ENCODE results near the gene FES.

The FES gene

GRCh38 chr15:90936823-90937222 lies 52.5 kb downstream of the FES start:
- Mint-ChIP-seq H3K9me3 (no peaks in the 10 kb centered on the region), H3K4me3 (peak overlapping the region; percentile 82), H3K36me3 (ENCODE audit: low read depth) (peaks cover 40% of the 10 kb centered on the region), H3K27ac (no peak overlapping the region), H3K4me1 (peaks cover 39% of the 10 kb centered on the region), H3K27me3 (ENCODE audit: low read depth, poor library complexity) (peaks cover 12% of the 10 kb centered on the region)
- no peak for TF ChIP-seq CTCF (IDR thresholded peaks at IDR 0.05)
- DNase-seq = no peak

- DNase-seq = no peak
- no peak overlapping the region for H3K27ac Mint-ChIP-seq
- H3K36me3 Mint-ChIP-seq (ENCODE audit: low read depth) = peaks cover 50% of the 10 kb centered on the region
- no peaks in the 10 kb centered on the region for H3K9me3 Mint-ChIP-seq
- no peak for TF ChIP-seq CTCF (IDR thresholded peaks at IDR 0.05)
- peaks cover 32% of the 10 kb centered on the region for H3K4me1 Mint-ChIP-seq
- no peak overlapping the region for H3K4me3 Mint-ChIP-seq
- H3K27me3 Mint-ChIP-seq (ENCODE audit: low read depth, poor library complexity) = peaks cover 6% of the 10 kb centered on the region
Observed at GRCh38 chr15:90938261-90938660, 54.0 kb downstream of the FES start.

- Mint-ChIP-seq H3K27ac (no peak overlapping the region), H3K4me3 (no peak overlapping the region), H3K4me1 (peaks cover 24% of the 10 kb centered on the region), H3K27me3 (ENCODE audit: low read depth, poor library complexity) (no peaks in the 10 kb centered on the region), H3K36me3 (ENCODE audit: low read depth) (peaks cover 53% of the 10 kb centered on the region), H3K9me3 (no peaks in the 10 kb centered on the region)
- TF ChIP-seq CTCF (IDR thresholded peaks at IDR 0.05) = no peak
- no peak for DNase-seq
Observed at GRCh38 chr15:90939756-90940155, 55.5 kb downstream of the FES start.

GRCh38 chr15:90941038-90941437 lies 56.7 kb downstream of the FES start:
- Mint-ChIP-seq H3K27me3 (ENCODE audit: low read depth, poor library complexity) (no peaks in the 10 kb centered on the region), H3K9me3 (no peaks in the 10 kb centered on the region), H3K4me1 (peaks cover 19% of the 10 kb centered on the region), H3K27ac (no peak overlapping the region), H3K36me3 (ENCODE audit: low read depth) (peaks cover 58% of the 10 kb centered on the region), H3K4me3 (no peak overlapping the region)
- TF ChIP-seq CTCF (IDR thresholded peaks at IDR 0.05) = no peak
- no peak for DNase-seq

- Mint-ChIP-seq H3K36me3 (ENCODE audit: low read depth) (peaks cover 53% of the 10 kb centered on the region), H3K9me3 (no peaks in the 10 kb centered on the region), H3K4me3 (no peak overlapping the region), H3K27me3 (ENCODE audit: low read depth, poor library complexity) (no peaks in the 10 kb centered on the region), H3K27ac (no peak overlapping the region), H3K4me1 (peaks cover 10% of the 10 kb centered on the region)
- no peak for TF ChIP-seq CTCF (IDR thresholded peaks at IDR 0.05)
- DNase-seq = no peak
Observed at GRCh38 chr15:90942354-90943120, 58.2 kb downstream of the FES start.

GRCh38 chr15:90945091-90945490 lies 60.8 kb downstream of the FES start:
- Mint-ChIP-seq H3K9me3 (no peaks in the 10 kb centered on the region), H3K4me1 (peaks cover 4% of the 10 kb centered on the region), H3K36me3 (ENCODE audit: low read depth) (peaks cover 57% of the 10 kb centered on the region), H3K4me3 (no peak overlapping the region), H3K27me3 (ENCODE audit: low read depth, poor library complexity) (no peaks in the 10 kb centered on the region), H3K27ac (no peak overlapping the region)
- DNase-seq = no peak
- no peak for TF ChIP-seq CTCF (IDR thresholded peaks at IDR 0.05)
